Naive B cell (primary cell): Measurements from ENCODE around the gene TAS2R31. TPM values are rescaled to one million over a fixed set of nuclear protein-coding genes. Genes with fewer than 3 reads are reported as not detected.
"Not testable (repeated sequence)": the region's sequence is repeated elsewhere in the genome, so short reads cannot be mapped to it uniquely, and the experiment has no call there.

Source experiments
- ATAC-seq, 2 donors: fragments of 150-1000 bp; cut with Tn5 transposase; 2 replicates each; pipeline ENCODE4 v1.10.0; 2021; ENCODE audit warnings: low read depth in 2 of 2, mild to moderate bottlenecking in 2 of 2, moderate library complexity in 2 of 2
- DNase-seq: peaks from one replicate; pipeline ENCODE4 v3.0.0; 2022
- H3K27ac Mint-ChIP-seq, 6 donors: one replicate each; pipeline ENCODE4 v1.8.0; 2020 to 2022; ENCODE audit warnings: mild to moderate bottlenecking in 6 of 6, mixed read lengths in 6 of 6, moderate library complexity in 5 of 6, inconsistent platforms in 2 of 6
- H3K27me3 Mint-ChIP-seq, 3 donors: one replicate each; pipeline ENCODE4 v1.8.0; 2021 to 2022; ENCODE audit warnings: mixed read lengths in 3 of 3, mild to moderate bottlenecking in 1 of 3
- H3K36me3 Mint-ChIP-seq, 2 donors: one replicate each; pipeline ENCODE4 v1.8.0; 2020 to 2022; ENCODE audit warnings: mixed read lengths in 2 of 2, inconsistent platforms in 1 of 2, mild to moderate bottlenecking in 1 of 2
- H3K4me1 Mint-ChIP-seq, 3 donors: one replicate each; pipeline ENCODE4 v1.8.0; 2020 to 2022; ENCODE audit warnings: mixed read lengths in 3 of 3, inconsistent platforms in 1 of 3, mild to moderate bottlenecking in 1 of 3, moderate library complexity in 1 of 3
- H3K4me3 Mint-ChIP-seq, 8 donors: one replicate each; pipeline ENCODE4 v1.8.0; 2020 to 2022; ENCODE audit warnings: mild to moderate bottlenecking in 8 of 8, mixed read lengths in 8 of 8, moderate library complexity in 8 of 8, inconsistent platforms in 2 of 8
- H3K9me3 Mint-ChIP-seq, 7 donors: one replicate each; pipeline ENCODE4 v1.8.0; 2020 to 2022; ENCODE audit warnings: mixed read lengths in 7 of 7, mild to moderate bottlenecking in 5 of 7, inconsistent platforms in 2 of 7, moderate library complexity in 1 of 7
- polyA plus RNA-seq, 6 donors: library from polyadenylated mRNA; unstranded; fragments of 300-500 nt; fragmentation: Illumina TruSeq; gene quantifications; one replicate each; pipeline ENCODE4 v1.2.3, GENCODE V29; 2021; ENCODE audit warnings: low read depth in 6 of 6

TAS2R31 gene
- polyA plus RNA-seq, 6 donors from 2014 or later: 0.27 to 0.69 TPM; not detected in 4

DNA sequence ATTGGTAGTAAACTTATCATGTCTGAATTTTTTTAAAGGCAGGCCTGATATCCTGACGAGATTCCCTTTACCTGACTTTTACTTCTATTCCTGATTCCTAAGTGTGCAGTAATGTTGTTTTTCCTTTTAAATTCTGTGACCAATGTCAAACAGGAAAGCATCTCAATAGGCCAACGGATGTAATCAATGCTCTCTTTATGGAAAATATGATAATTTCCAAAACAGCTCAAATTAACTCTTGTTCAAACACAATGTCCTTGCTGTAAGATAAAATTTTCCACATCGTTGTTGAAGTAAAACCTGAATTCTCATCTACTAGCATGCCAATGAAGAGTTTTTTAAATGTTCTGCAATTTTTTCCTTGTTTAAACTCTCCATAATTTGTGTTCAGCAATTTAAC lies 8.0 kb upstream of the TAS2R31 start:
- H3K27me3 Mint-ChIP-seq: no peaks in the 10 kb centered on the region
- no peak for DNase-seq
- H3K36me3 Mint-ChIP-seq: peaks cover 29 to 55% of the 10 kb centered on the region in 2 donors
- no peak for ATAC-seq
- H3K4me3 Mint-ChIP-seq: no peak overlapping the region
- H3K9me3 Mint-ChIP-seq: peaks cover 0 to 11% (median 0%) of the 10 kb centered on the region in 7 donors
- H3K4me1 Mint-ChIP-seq: peaks cover 0 to 3% (median 0%) of the 10 kb centered on the region in 3 donors
- H3K27ac Mint-ChIP-seq: no peak overlapping the region

DNA sequence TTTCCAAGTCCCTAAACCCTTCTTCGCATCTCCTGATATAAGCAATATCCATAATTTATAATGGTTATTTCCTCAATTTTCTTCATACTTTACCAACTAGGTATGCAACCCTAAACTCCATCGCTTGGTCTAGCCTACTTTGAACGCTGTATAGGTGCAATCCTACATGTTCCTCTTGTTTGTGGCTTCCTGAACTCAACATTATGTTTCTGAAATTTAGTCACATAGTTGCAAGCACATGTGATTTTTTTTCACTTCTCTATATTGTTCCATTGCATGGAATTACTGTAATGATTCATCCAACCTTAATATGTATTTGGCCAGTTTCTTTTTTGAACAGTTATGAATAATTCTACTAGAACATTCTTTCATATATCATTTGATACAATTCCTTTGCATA lies 2.8 kb upstream of the TAS2R31 start:
- not testable (repeated sequence) for H3K27ac Mint-ChIP-seq, H3K27me3 Mint-ChIP-seq, H3K4me1 Mint-ChIP-seq, H3K9me3 Mint-ChIP-seq, ATAC-seq, DNase-seq, H3K4me3 Mint-ChIP-seq
- H3K36me3 Mint-ChIP-seq: peaks cover 0 to 36% of the 10 kb centered on the region in 2 donors

DNA sequence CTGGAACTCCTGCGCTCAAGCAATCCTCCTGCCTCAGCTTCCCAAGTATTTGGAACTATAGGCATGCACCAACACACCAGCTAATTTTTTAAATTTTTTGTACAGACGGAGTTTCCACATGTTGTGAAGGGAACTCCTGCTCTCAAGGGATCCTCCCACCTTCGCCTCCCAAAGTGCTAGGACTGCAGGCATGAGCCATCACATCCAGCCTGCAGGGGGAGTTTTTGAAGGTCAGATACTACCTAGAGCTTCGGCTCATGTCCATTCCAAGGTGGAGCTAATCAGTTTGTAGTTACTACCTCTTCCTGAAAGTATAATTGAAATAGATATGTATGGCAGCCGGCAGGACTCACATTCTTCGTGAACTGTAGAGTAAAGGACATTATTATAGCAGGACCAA lies 5.1 kb downstream of the TAS2R31 start:
- Mint-ChIP-seq H3K27me3 (no peaks in the 10 kb centered on the region), H3K4me3 (no peak overlapping the region), H3K36me3 (peaks cover 11 to 23% of the 10 kb centered on the region in 2 donors), H3K9me3 (peaks cover 5 to 9% (median 7%) of the 10 kb centered on the region in 7 donors), H3K4me1 (no peaks in the 10 kb centered on the region), H3K27ac (no peak overlapping the region)
- DNase-seq: no peak
- no peak for ATAC-seq

DNA sequence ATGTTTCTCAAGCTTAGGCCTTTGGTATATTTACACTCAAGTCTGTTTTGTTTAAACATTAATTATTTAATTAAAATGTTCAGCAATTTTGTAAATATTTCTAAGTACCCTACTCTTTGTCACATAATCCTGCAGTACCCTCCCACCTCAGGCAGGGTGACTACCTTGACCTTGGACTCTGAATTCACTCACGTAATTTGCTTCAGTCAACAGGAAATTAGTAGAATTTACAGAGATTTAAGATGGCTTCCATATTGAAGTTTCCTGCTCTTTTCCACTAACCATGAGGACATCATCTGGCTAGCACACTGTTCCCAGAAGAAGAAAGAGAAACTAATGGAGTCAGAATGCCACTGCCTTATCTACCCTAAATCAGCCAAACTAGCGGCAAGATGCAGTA lies 7.8 kb downstream of the TAS2R31 start:
- ATAC-seq (no peak), DNase-seq (no peak)
- H3K27me3 Mint-ChIP-seq: no peaks in the 10 kb centered on the region
- H3K4me3 Mint-ChIP-seq: no peak overlapping the region
- peaks cover 0 to 4% (median 1%) of the 10 kb centered on the region in 3 donors for H3K4me1 Mint-ChIP-seq
- peaks cover 11 to 15% of the 10 kb centered on the region in 2 donors for H3K36me3 Mint-ChIP-seq
- peaks cover 5 to 9% (median 7%) of the 10 kb centered on the region in 7 donors for H3K9me3 Mint-ChIP-seq
- no peak overlapping the region for H3K27ac Mint-ChIP-seq

DNA sequence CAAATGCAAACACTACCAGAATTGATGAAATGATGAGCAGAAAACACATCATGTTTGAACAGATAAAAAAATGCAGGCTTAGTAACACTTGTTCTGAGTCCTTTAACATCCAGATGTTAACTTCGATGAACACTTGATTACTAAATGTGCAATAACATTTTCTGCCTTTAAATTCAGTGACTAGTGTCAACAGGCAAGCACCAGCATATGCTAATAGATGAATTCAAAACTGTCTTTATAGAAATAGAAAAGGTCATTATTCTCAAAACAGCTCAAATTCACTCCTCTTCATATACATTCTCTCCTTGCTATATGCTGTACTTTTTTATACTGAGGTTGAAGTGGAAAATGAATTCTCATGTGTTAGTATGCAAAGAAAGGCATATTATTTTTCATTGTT lies 8.7 kb downstream of the TAS2R31 start, which contains the start of gene TAS2R19:
TAS2R19 (minus strand) TSS at position 101 of the 400 bp plus-strand sequence; CDS start at position 52, 49 bp downstream.
- Mint-ChIP-seq H3K4me3 (no peak within 1 kb of the TSS), H3K27ac (no peak within 1 kb of the TSS), H3K36me3 (peaks cover 11 to 15% of the 10 kb centered on the region in 2 donors), H3K9me3 (peaks cover 5 to 9% (median 7%) of the 10 kb centered on the region in 7 donors), H3K27me3 (no peaks in the 10 kb centered on the region), H3K4me1 (peaks cover 0 to 7% (median 4%) of the 10 kb centered on the region in 3 donors)
- no peak for ATAC-seq
- no peak for DNase-seq

DNA sequence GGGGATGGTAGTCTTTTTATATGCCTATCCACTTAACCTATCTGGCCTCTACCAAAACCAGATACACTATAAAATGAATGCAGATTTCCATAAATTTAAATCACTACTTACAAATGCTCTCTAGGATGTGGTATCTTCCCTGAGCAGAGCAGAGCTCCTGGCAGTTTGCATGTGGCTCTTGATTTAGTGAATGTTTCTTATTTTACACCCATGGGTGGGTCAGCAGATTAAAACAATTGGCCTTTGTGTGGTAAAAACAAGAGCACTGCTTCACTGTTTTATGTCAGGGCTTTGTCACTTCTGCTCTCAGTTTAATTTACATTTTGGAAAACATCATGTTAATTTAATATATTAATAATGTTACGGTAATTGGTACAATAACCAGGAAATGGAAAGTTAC lies 14.3 kb downstream of the TAS2R31 start:
- H3K9me3 Mint-ChIP-seq: no peaks in the 10 kb centered on the region
- ATAC-seq: no peak
- peaks cover 0 to 10% of the 10 kb centered on the region in 2 donors for H3K36me3 Mint-ChIP-seq
- no peak overlapping the region for H3K27ac Mint-ChIP-seq
- H3K4me1 Mint-ChIP-seq: peaks cover 4 to 7% (median 4%) of the 10 kb centered on the region in 3 donors
- H3K27me3 Mint-ChIP-seq: no peaks in the 10 kb centered on the region
- no peak overlapping the region for H3K4me3 Mint-ChIP-seq
- DNase-seq: no peak

DNA sequence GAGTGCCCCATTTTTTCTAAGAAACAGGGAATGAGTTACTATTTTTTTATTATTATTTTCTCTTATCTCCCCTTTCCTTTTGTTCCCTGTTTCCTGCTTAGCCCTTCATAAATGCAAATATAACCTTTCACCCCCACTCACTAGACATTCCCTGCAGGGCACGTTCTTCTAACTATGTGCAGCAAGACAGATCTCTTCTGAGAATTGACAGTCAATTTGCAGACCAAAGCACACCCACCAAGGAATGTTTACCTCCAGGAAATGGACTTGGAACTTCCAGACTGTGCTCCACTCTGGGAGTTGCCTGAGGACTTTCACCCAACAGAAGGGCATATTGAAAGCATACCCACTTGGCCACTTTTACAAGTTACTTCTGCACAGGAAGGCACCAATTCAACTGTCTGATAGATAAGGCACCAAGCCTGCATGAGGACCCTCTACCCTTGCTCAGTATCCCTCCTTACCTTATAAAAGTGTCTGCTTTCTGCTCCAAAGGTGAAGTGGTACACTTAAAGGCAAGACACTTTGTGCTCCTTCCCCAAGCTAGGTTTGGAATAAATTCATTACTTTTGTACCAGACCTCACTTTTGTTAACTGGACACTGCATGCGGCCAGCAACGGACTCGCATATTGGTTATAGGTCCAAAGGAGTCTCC lies 15.3 kb downstream of the TAS2R31 start:
- H3K36me3 Mint-ChIP-seq: peaks cover 0 to 10% of the 10 kb centered on the region in 2 donors
- no peaks in the 10 kb centered on the region for H3K9me3 Mint-ChIP-seq
- H3K4me1 Mint-ChIP-seq: peaks cover 4 to 7% (median 4%) of the 10 kb centered on the region in 3 donors
- no peak overlapping the region for H3K4me3 Mint-ChIP-seq
- H3K27ac Mint-ChIP-seq: no peak overlapping the region
- ATAC-seq (no peak), DNase-seq (no peak)
- H3K27me3 Mint-ChIP-seq: no peaks in the 10 kb centered on the region

DNA sequence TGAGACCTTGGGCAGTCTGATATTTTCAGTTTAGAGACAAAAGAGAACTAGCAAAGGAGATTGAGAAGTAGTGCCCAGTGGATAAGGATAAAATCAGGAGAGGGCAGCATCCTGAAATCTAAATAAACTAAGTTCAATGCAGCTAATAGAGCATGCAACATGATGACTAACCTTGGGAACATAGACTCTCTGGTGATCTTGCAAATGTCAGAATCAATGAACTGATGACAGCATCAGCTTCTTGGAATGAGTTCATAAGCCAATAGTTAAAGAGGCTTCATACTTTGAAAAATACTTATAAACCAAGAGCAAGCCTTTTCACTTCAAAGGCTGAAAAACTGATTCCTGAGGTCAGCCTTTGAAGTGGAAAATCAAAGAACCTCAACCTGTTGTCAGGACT lies 17.0 kb downstream of the TAS2R31 start:
- DNase-seq (no peak), ATAC-seq (no peak)
- H3K27me3 Mint-ChIP-seq: no peaks in the 10 kb centered on the region
- no peak overlapping the region for H3K4me3 Mint-ChIP-seq
- no peak overlapping the region for H3K27ac Mint-ChIP-seq
- peaks cover 0 to 10% of the 10 kb centered on the region in 2 donors for H3K36me3 Mint-ChIP-seq
- H3K4me1 Mint-ChIP-seq: peaks cover 0 to 7% (median 4%) of the 10 kb centered on the region in 3 donors
- H3K9me3 Mint-ChIP-seq: no peaks in the 10 kb centered on the region

DNA sequence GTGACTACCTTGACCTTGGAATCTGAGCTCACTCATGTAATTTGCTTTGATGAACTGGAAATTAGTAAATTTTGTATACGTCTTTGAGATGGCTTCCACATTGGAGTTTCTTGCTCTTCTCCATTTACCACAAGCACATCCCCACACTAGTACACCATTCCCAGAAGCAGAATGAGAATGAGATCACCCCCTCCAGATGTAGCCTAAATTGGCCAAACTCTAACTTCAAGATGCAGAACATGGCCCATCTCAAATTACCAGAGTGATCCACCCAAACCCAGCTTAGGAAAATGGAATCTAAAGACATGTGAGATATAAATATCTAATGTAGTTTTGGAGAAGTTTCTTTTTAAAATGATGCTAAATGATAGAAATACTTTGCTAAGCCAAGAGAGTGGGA lies 23.6 kb downstream of the TAS2R31 start:
- Mint-ChIP-seq H3K36me3 (peaks cover 0 to 2% of the 10 kb centered on the region in 2 donors), H3K4me1 (no peaks in the 10 kb centered on the region), H3K9me3 (no peaks in the 10 kb centered on the region), H3K4me3 (no peak overlapping the region), H3K27me3 (no peaks in the 10 kb centered on the region), H3K27ac (no peak overlapping the region)
- DNase-seq: no peak
- ATAC-seq: no peak

DNA sequence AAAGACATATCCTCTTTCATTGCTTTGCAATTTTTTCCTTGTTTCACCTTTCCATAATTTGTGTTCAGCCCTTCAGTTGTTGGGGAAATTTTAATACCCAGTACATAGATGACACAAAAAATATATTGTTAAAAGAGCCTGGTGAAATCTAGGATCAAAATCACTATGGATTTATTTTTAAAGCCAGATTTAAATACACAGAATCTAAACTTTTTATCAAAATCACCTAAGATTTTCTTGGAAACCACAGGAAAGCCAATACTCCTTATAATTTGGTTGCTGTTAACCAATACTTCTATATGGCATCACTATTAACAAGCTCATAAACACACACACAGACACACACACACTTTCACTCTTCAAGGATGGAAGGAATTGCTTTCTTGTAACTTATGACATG lies 33.0 kb downstream of the TAS2R31 start, which contains the start of gene TAS2R20:
TAS2R20 (minus strand) TSS at position 101 of the 400 bp plus-strand sequence. CDS start 429 bp downstream, outside the sequence.
- no peaks in the 10 kb centered on the region for H3K4me1 Mint-ChIP-seq
- H3K9me3 Mint-ChIP-seq: peaks cover 0 to 6% (median 3%) of the 10 kb centered on the region in 7 donors
- no peak within 1 kb of the TSS for H3K4me3 Mint-ChIP-seq
- no peak for ATAC-seq
- no peak within 1 kb of the TSS for H3K27ac Mint-ChIP-seq
- no peaks in the 10 kb centered on the region for H3K27me3 Mint-ChIP-seq
- H3K36me3 Mint-ChIP-seq: peaks cover 8 to 17% of the 10 kb centered on the region in 2 donors
- no peak for DNase-seq

DNA sequence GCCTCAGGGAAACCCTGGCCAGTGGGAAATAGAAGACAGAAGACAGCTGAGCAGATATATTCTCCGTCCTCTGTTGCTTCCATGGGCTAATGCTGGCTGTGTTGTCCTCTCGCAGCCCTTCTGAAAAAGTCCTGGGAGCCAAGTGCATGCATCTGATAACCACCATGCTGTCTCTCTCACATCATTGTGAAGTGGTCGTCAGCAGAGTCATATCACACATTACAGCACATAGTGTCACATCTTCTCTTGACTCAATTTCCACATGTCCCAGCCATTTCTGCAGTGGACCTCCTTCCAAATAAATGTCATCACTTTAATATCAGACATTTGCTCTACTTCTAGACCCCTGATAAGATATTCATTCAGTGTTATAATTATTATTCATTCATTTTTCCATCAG lies 36.9 kb downstream of the TAS2R31 start:
- Mint-ChIP-seq H3K4me1 (no peaks in the 10 kb centered on the region), H3K27ac (peak overlapping the region in 2 of 6 donors; percentile 34 to 75), H3K36me3 (peaks cover 0 to 20% of the 10 kb centered on the region in 2 donors), H3K4me3 (no peak overlapping the region), H3K27me3 (no peaks in the 10 kb centered on the region), H3K9me3 (peaks cover 0 to 7% (median 4%) of the 10 kb centered on the region in 7 donors)
- ATAC-seq (no peak), DNase-seq (no peak)

DNA sequence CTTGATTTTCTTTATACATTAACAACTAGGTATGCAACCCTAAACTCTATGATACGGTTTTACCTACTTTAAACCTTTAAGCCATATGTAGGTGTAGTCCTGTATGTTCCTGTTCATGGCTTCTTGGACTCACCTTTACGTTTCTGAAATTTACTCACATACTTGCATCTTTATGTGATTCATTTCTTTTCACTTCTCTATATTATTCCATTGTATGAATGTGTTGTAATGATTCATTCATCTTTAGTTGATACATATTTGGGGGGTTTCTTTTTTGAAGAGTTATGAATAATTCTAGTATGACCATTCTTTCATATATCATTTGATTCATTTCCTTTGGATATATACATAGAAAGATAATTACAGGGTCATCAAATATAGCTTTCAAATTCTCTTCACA lies 42.1 kb downstream of the TAS2R31 start:
- no peak overlapping the region for H3K4me3 Mint-ChIP-seq

DNA sequence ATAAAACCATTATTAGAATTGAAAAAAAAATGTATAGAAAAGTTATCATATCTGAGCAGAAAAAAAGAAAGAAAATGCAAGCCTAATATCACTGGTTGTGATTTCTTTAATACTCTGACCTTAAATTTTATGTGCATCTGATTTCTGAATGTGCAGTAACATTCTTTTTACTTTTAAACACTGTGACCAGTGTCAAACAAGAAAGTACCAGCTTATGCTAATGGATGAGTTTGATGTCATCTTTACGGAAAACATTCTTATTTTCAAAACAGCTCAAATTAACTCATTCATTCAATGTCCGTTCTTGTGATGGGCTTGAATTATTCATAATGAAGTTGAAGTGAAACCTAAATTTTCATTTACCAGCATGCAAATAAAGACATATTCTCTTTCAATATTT lies 44.4 kb downstream of the TAS2R31 start, which contains the start of gene TAS2R50:
TAS2R50 (minus strand) TSS at position 101 of the 400 bp plus-strand sequence; CDS start at position 49, 52 bp downstream.
- Mint-ChIP-seq H3K9me3 (peaks cover 0 to 7% (median 4%) of the 10 kb centered on the region in 7 donors), H3K4me1 (peaks cover 0 to 10% (median 0%) of the 10 kb centered on the region in 3 donors), H3K36me3 (peaks cover 0 to 13% of the 10 kb centered on the region in 2 donors), H3K4me3 (no peak within 1 kb of the TSS), H3K27ac (peak within 1 kb of the TSS in 1 of 6 donors; percentile 45), H3K27me3 (no peaks in the 10 kb centered on the region)
- DNase-seq (no peak), ATAC-seq (no peak)

More for the DNA sequence above, 42.1 kb downstream of the TAS2R31 start:
- H3K27me3 Mint-ChIP-seq: no peaks in the 10 kb centered on the region
- H3K27ac Mint-ChIP-seq: no peak overlapping the region
- no peaks in the 10 kb centered on the region for H3K4me1 Mint-ChIP-seq
- H3K36me3 Mint-ChIP-seq: peaks cover 0 to 9% of the 10 kb centered on the region in 2 donors
- no peak for DNase-seq
- no peak for ATAC-seq
- peaks cover 0 to 7% (median 4%) of the 10 kb centered on the region in 7 donors for H3K9me3 Mint-ChIP-seq

DNA sequence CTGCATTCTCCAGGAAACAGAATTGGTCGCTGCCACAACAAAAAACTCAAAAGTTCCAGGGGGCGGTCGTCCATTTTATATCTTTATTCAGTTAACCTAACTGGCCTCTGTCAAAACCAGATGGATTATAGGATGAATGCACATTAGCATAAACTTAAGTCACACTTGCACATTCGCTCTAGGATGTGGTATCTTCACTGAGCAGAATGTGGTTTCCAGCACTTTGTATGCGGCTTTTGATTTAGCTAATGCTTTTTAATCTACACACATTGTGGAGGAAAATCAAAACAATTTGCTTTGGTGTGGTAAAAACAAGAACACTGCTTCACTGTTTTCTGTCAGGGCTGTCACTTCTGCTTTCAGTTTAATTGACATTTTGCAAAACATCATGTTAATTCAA lies 49.0 kb downstream of the TAS2R31 start:
- Mint-ChIP-seq H3K9me3 (peaks cover 0 to 2% (median 0%) of the 10 kb centered on the region in 7 donors), H3K36me3 (peaks cover 5 to 9% of the 10 kb centered on the region in 2 donors), H3K27me3 (no peaks in the 10 kb centered on the region), H3K4me1 (peaks cover 0 to 15% (median 15%) of the 10 kb centered on the region in 3 donors), H3K27ac (no peak overlapping the region), H3K4me3 (no peak overlapping the region)
- ATAC-seq: no peak
- DNase-seq: no peak
